22Rv1 (cell line): Measurements from ENCODE around the gene NUSAP1.
A peak's percentile ranks its signal among the peaks of the same experiment; 100 is the strongest.

Source experiments
- H3K27ac ChIP-seq: fragments of 450-650 bp; 2 replicates; pipeline ENCODE4 v1.5.1; 2017
- ZFX ChIP-seq: fragments of 450-650 bp; IDR thresholded peaks from 2 replicates; pipeline ENCODE4 v1.6.1; 2017; ENCODE audit warnings: antibody characterized with exemption, borderline replicate concordance
- TF ChIP-seq, protein P1 (sequence below): fragments of 450-650 bp; IDR thresholded peaks from 2 replicates; pipeline ENCODE4 v1.5.1; 2017; ENCODE audit warnings: mild to moderate bottlenecking

NUSAP1 gene

DNA sequence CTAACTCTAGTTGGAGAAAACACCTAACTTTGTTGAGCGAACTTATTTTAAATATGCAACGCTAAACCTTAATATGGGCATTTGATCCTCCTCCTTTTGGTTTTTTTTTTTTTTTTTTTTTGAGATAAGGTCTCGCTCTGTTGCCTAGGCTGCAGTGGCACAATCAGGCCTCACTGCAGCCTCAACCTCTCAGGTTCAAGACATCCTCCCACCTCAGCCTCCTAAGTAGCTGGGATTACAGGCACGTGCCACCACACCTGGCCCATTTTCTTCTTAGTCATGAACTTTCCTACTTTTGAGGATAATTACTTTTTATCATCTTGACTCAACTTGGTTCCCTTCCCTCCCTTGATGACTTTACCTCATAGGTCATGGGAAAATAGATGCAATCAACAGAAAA, 3.9 kb downstream of the NUSAP1 start:
- H3K27ac ChIP-seq = no peak overlapping the region
- TF ChIP-seq, protein P1, sequence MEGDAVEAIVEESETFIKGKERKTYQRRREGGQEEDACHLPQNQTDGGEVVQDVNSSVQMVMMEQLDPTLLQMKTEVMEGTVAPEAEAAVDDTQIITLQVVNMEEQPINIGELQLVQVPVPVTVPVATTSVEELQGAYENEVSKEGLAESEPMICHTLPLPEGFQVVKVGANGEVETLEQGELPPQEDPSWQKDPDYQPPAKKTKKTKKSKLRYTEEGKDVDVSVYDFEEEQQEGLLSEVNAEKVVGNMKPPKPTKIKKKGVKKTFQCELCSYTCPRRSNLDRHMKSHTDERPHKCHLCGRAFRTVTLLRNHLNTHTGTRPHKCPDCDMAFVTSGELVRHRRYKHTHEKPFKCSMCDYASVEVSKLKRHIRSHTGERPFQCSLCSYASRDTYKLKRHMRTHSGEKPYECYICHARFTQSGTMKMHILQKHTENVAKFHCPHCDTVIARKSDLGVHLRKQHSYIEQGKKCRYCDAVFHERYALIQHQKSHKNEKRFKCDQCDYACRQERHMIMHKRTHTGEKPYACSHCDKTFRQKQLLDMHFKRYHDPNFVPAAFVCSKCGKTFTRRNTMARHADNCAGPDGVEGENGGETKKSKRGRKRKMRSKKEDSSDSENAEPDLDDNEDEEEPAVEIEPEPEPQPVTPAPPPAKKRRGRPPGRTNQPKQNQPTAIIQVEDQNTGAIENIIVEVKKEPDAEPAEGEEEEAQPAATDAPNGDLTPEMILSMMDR = no peak
- no peak for TF ChIP-seq ZFX

DNA sequence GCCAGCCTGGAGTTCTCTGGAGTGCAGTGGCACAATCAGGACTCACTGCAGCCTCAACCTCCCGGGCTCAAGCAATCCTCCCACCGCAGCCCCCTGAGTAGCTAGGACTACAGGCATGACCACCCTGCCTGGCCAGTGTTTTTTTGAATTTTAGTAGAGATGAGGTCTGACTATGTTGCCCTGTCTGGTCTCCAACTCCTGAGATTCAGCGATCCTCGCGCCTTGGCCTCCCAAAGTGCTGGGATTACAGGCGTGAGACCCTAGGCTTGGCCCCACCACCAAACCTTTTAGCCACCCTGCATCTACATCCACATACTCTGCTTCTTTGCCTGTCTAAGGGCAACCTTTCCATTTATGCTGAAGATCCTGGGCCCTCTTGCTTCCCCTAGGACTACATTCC, 4.4 kb downstream of the NUSAP1 start:
- TF ChIP-seq, protein P1 = no peak
- no peak for TF ChIP-seq ZFX
- peak overlapping the region; percentile 47 for H3K27ac ChIP-seq

DNA sequence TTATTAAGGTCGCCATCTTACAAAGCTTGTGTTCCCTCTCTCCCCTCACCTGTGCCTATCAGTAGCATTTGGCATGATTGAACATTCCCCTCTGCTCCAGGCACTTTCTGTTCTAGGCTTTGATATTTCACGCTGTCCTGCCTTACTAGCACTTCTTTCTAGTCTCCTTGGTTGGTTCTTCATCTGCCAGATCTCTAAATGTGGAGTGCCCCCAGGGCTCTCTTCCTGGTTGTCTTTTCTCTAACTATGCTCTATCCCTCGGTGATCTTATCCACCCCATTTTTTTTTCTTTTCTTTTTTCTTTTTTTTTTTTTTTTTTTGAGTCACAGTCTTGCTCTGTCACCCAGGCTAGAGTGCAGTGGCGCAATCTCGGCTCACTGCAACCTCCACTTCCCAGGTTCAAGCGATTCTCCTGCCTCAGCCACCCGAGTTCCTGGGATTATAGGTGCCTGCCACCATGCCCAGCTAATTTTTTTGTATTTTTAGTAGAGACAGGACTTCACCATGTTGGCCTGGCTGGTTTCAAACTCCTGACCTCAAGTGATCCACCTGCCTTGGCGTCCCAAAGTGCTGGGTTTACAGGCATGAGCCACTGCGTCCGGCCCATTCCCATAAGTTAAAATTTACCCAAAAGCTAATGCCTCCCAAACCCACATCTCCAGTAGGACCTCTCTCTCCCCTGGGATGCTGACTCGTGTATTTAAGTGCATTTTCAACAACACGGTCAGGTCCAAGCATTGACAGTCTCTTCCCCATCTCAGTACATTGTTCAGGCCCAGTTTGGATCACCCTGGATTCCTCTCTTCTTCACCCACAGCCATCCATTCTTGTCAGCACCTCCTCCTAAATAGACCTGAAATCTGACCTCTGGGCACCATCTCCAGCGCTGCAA, 5.2 kb downstream of the NUSAP1 start:
- H3K27ac ChIP-seq = peak overlapping the region; percentile 47
- no peak for TF ChIP-seq ZFX
- TF ChIP-seq, protein P1 = no peak

DNA sequence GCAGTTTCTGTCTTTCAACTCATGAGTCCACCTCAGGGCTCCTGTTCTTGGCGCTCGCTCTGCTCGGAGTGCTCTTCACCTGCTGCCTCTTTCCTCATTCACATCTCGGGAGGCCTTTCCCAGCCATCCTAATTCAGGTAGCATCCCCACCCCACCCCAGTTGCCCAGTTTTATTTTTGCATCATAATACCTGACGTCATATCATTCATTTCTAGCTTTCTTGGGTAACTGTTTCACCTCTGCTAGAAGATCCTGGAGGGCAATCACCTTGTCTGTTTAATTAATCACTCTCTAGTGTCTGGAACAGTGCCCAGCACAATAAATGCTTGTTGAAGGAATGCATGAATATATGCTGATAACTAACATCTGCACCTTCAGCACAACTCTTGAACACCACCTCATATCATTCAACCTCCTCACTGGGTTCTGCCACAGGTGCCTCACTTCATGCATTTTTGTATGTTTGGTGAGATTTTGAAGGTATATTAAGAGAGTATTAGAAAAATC, 7.6 kb downstream of the NUSAP1 start:
- no peak for TF ChIP-seq ZFX
- TF ChIP-seq, protein P1 = no peak
- no peak overlapping the region; the same call in 1 of the 2 replicates for H3K27ac ChIP-seq

DNA sequence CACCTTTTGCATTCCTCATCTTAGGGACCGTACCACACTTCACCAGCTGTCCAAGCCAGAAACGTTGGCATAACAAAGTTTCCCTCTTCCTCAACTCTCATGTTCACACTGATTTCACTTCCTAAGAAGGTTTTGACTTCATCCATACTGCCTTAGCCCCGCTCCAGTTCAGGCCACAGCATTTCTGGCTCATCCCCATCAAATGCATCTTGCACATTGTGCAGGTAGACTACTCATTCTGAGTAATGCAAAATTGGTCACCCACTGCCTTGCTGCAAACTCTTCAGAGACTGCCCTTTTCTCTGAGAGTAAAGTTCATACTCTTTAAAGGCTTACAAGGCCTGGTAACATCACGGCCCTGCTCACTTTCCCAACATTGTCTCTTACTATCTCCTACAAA, 8.8 kb downstream of the NUSAP1 start:
- TF ChIP-seq, protein P1 = no peak
- no peak for TF ChIP-seq ZFX
- no peak overlapping the region for H3K27ac ChIP-seq

DNA sequence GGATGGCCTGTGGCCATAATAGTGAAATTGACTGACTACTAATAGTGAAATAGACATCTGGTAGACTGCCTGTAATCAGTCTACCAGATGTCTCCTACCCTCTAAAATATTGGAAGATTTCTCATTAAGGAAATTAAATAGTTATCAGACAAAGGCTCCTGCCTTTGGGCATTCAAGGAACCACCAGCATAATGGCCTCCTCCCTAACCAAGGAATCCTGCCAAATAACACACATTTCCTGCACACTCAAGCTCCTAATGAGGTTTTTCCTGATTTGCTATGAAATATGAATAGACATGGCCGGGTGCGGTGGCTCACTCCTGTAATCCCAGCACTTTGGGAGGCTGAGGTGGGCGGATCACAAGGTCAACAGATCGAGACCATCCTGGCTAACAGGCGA, 14.6 kb downstream of the NUSAP1 start:
- no peak overlapping the region for H3K27ac ChIP-seq
- TF ChIP-seq, protein P1 = no peak
- TF ChIP-seq ZFX = no peak

DNA sequence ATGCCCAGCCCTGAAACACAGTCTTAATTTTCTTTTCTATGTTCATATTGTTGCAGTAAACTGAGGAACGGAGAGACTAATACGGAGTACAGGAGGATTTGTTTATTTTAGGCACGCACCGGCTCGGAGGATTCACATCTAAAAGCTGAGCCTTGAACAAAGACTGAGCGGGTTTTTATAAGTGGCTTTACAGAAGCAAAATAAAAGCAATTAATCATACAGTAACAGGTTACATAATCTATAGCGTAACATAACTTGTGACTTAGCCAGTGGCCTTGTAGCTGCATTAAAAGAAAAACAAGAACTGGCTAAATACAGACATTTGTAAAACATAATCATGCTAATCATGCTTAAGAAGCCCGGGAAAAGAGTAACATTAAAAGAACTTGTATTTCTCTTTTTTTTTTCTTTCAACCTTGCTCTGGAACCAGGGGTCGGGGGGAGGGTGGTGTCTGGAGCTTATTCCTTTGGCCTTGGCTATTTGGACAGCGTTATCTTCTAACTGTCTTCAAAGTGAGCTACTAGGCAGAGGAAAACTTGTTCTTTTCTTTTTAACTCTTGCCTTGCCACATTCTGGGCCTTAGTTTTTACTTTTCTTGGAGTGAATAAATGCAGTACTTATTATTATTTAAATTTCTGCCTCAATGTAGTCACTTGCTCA, 17.5 kb downstream of the NUSAP1 start:
- TF ChIP-seq, protein P1 = no peak
- TF ChIP-seq ZFX = no peak
- no peak overlapping the region for H3K27ac ChIP-seq
